OCI-LY1 (cell line): ENCODE measurements around the gene PDE4D.

Source experiments
- H2AFZ ChIP-seq: fragments of 200-600 bp; sonication (generic), shearing (Covaris generic); 2 replicates; pipeline ENCODE4 v1.6.0; 2014; ENCODE audit warnings: antibody characterized with exemption, mild to moderate bottlenecking, low read length
- H3F3A ChIP-seq: fragments of 200-600 bp; sonication (generic), shearing (Covaris generic); 2 replicates; pipeline ENCODE4 v1.6.0; 2014; ENCODE audit warnings: mild to moderate bottlenecking, antibody characterized with exemption, low read length, moderate library complexity; ENCODE audit not compliant: insufficient read depth
- H3K27ac ChIP-seq: fragments of 200-600 bp; sonication (generic); 2 replicates; pipeline ENCODE4 v1.5.1; 2014; ENCODE audit warnings: low read length, mixed run types, mild to moderate bottlenecking, low read depth; ENCODE audit not compliant: poor library complexity, severe bottlenecking
- H3K27me3 ChIP-seq: fragments of 200-600 bp; sonication (generic); 2 replicates; pipeline ENCODE4 v1.6.0; 2014; ENCODE audit warnings: antibody characterized with exemption, mild to moderate bottlenecking, low read length, moderate library complexity; ENCODE audit not compliant: insufficient read depth
- H3K36me3 ChIP-seq: fragments of 200-600 bp; sonication (generic); 2 replicates; pipeline ENCODE4 v1.6.1; 2014; ENCODE audit warnings: mild to moderate bottlenecking, antibody characterized with exemption, low read length, moderate library complexity, mixed read lengths; ENCODE audit not compliant: insufficient read depth
- H3K4me1 ChIP-seq: fragments of 200-600 bp; sonication (generic); 2 replicates; pipeline ENCODE4 v1.5.1; 2014; ENCODE audit warnings: mild to moderate bottlenecking, low read length, moderate library complexity; ENCODE audit not compliant: insufficient read depth, severe bottlenecking
- H3K4me2 ChIP-seq: fragments of 200-600 bp; sonication (generic), shearing (Covaris generic); 2 replicates; pipeline ENCODE4 v1.6.1; 2014; ENCODE audit warnings: low read length
- H3K4me3 ChIP-seq: fragments of 200-600 bp; sonication (generic); 2 replicates; pipeline ENCODE4 v1.5.1; 2014; ENCODE audit warnings: low read length, low read depth, mild to moderate bottlenecking, mixed read lengths; ENCODE audit not compliant: poor library complexity, severe bottlenecking
- H3K79me2 ChIP-seq: fragments of 200-600 bp; shearing (Covaris generic); 2 replicates; pipeline ENCODE4 v1.6.1; 2016; ENCODE audit warnings: mixed run types, low read length, mixed read lengths; ENCODE audit not compliant: insufficient read depth
- H3K9ac ChIP-seq: fragments of 200-600 bp; sonication (generic), shearing (Covaris generic); 2 replicates; pipeline ENCODE4 v1.6.1; 2014; ENCODE audit warnings: mild to moderate bottlenecking, low read length, mixed read lengths
- H3K9me2 ChIP-seq: fragments of 200-600 bp; sonication (generic), shearing (Covaris generic); 2 replicates; pipeline ENCODE4 v1.6.1; 2014; ENCODE audit warnings: low read depth, mild to moderate bottlenecking, low read length, mixed read lengths
- H3K9me3 ChIP-seq: fragments of 200-600 bp; shearing (Covaris generic); 2 replicates; pipeline ENCODE4 v1.6.1; 2014; ENCODE audit warnings: low read length, mixed read lengths
- H4K20me1 ChIP-seq: fragments of 200-600 bp; sonication (generic), shearing (Covaris generic); 2 replicates; pipeline ENCODE4 v1.6.0; 2016; ENCODE audit warnings: mild to moderate bottlenecking, low read length; ENCODE audit not compliant: insufficient read depth
- CTCF ChIP-seq: fragments of 200-600 bp; sonication (generic), shearing (Covaris generic); IDR thresholded peaks from 2 replicates; pipeline ENCODE4 v1.5.1; 2017; ENCODE audit warnings: mild to moderate bottlenecking, antibody characterized with exemption, low read length, moderate library complexity, mixed read lengths
- EZH2 ChIP-seq: fragments of 200-600 bp; sonication (generic), shearing (Covaris generic); IDR thresholded peaks from 2 replicates; pipeline ENCODE4 v1.8.0; 2017; ENCODE audit warnings: borderline replicate concordance, mixed run types, mild to moderate bottlenecking, antibody characterized with exemption, low read length, moderate library complexity, mixed read lengths

The PDE4D gene

DNA sequence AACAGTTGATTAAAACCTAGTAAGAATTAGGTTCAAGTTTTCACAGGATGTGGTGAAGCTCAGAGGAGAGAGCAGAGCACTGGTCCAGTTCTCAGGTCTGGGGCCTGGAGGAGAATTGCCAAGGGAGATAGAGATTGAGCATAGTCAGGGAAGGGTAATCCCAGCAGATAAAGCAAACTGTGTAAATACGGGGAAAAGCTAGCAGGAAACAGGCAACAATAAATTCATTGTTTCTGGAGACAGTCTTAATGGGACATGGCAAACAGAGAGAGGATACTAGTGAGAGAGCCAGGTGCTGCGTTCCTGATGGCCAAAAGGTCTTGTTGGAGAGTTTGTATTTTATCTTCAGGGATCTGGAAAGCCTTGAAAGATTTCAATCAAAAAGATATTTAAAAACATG lies 333.0 kb downstream of the PDE4D start:
- H3K27ac ChIP-seq, result no peak overlapping the region
- no peaks in the 10 kb centered on the region for H3F3A ChIP-seq
- H3K9me3 ChIP-seq, result no peaks in the 10 kb centered on the region
- H4K20me1 ChIP-seq, result no peaks in the 10 kb centered on the region
- H3K4me2 ChIP-seq, result no peak overlapping the region
- H3K36me3 ChIP-seq, result no peaks in the 10 kb centered on the region
- no peaks in the 10 kb centered on the region for H3K79me2 ChIP-seq
- H3K9me2 ChIP-seq, result no peaks in the 10 kb centered on the region
- H3K27me3 ChIP-seq, result no peaks in the 10 kb centered on the region
- H3K9ac ChIP-seq, result no peak overlapping the region
- TF ChIP-seq CTCF, result no peak
- TF ChIP-seq EZH2, result no peak
- H2AFZ ChIP-seq, result no peak overlapping the region
- H3K4me3 ChIP-seq, result no peak overlapping the region
- no peaks in the 10 kb centered on the region for H3K4me1 ChIP-seq

GRCh38 chr5:59559847-59560246 lies 333.7 kb downstream of the PDE4D start:
- H3K9me2 ChIP-seq, result no peaks in the 10 kb centered on the region
- H3K36me3 ChIP-seq, result no peaks in the 10 kb centered on the region
- H3K27ac ChIP-seq, result no peak overlapping the region
- no peaks in the 10 kb centered on the region for H3K4me1 ChIP-seq
- no peaks in the 10 kb centered on the region for H3K27me3 ChIP-seq
- no peaks in the 10 kb centered on the region for H4K20me1 ChIP-seq
- H3F3A ChIP-seq, result no peaks in the 10 kb centered on the region
- H3K79me2 ChIP-seq, result no peaks in the 10 kb centered on the region
- H3K4me2 ChIP-seq, result no peak overlapping the region
- H2AFZ ChIP-seq, result no peak overlapping the region
- no peak overlapping the region for H3K9ac ChIP-seq
- no peaks in the 10 kb centered on the region for H3K9me3 ChIP-seq
- TF ChIP-seq EZH2 (no peak), CTCF (no peak)
- no peak overlapping the region for H3K4me3 ChIP-seq

DNA sequence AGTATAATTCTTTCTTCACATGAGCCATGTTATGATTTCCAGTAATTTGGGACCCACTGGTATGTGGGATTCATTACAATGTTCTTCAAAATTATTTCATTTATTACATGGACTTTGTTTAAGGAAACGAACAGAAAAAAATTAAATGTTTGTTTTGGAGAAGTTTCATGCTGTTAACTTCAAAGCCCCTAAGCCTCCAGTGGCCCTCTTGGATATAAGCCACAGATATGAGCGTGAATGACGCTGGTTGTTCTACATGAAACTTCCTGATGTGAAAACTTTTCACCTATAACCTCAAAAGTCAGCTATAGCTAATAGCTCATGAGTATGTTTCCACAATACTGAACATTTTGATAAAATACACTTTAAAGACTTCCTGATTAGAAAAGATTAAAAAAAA lies 334.2 kb downstream of the PDE4D start:
- Histone ChIP-seq H3K79me2 (no peaks in the 10 kb centered on the region), H3K9me2 (no peaks in the 10 kb centered on the region), H3K36me3 (no peaks in the 10 kb centered on the region), H2AFZ (no peak overlapping the region), H3F3A (no peaks in the 10 kb centered on the region), H3K4me2 (no peak overlapping the region), H3K27me3 (no peaks in the 10 kb centered on the region), H3K27ac (no peak overlapping the region), H3K9ac (no peak overlapping the region), H4K20me1 (no peaks in the 10 kb centered on the region), H3K4me1 (no peaks in the 10 kb centered on the region), H3K4me3 (no peak overlapping the region), H3K9me3 (no peaks in the 10 kb centered on the region)
- TF ChIP-seq EZH2 (no peak), CTCF (no peak)
